ENCODE data around the gene CD8A. TPM values are rescaled to one million over a fixed set of nuclear protein-coding genes. Genes with fewer than 3 reads are reported as not detected.

The CD8A gene
- total RNA-seq, 1 donor from 2014 or later = 0.34 TPM

DNA sequence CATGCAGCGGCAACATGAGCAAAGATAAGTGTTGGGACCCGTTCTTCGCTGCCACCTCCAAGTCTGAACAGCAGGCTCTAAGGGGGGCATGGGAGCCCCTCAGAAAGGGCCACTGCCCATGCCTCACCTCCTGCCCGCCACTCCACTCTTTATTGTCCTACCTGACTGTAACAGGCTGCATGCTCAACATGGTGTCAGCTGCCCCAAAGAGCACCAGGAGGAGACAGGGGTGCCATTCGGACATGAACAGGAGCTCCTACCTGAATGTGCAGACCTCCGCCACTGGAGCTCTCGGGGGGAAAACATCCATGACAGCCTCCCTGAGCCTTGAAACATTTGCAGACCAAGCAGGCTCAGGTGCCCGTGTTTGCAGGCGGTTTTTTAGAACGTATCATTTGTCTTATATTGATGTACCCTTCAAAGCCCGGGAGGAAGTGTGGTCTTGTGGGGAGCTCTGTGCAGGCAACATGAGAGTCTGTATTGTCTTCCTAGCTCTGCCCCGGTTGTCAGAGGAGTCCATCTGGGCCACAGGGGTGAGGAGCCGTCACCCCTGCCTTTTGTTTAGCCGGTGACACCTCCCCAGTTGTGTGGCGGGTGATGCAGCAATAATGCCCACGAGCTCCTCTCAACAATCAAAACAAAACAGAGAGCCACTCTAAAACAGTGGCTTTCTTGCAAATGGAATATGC, 35.1 kb upstream of the CD8A start:
- Mint-ChIP-seq H3K9me3 (peaks cover 11% of the 10 kb centered on the region), H3K27ac (no peak overlapping the region)
- no peak for DNase-seq (ENCODE audit: low spot score)

DNA sequence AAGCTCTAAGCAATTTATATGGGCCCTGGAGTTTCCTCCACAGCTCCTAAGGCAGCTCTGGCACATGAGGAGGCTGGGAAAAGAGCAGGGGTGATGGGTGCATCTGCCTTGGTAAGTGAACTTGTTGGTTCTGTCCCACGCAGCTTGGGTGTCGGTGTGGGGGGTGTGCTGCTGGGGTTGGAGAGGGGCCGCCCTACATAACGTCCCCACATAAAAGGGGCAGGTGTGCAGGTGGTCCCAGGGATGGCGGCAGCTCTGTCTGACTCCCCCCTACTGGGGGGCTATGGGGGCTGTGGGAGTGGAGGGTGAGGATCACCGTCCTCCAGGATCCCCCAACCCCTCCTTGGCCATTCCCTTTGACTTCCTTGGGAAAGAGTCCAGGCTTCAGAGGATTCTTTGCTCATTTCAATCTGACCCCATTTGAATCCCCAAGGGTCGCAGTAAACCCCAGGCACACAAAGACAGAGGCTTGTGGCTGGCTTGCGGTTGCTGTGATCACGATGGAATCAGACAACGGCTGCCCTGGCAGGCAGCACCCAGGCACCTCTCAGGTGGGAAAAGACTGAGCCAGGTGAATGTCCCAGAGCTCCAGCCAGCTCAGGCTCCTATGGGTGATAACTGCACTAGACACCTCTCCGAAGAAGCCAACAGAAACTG, 34.5 kb upstream of the CD8A start:
- no peak for DNase-seq (ENCODE audit: low spot score)
- no peak overlapping the region for H3K27ac ChIP-seq
- H3K4me3 ChIP-seq = no peak overlapping the region
- H4K20me1 ChIP-seq (ENCODE audit: low read depth) = no peaks in the 10 kb centered on the region
- H3F3A ChIP-seq (ENCODE audit: low read depth) = no peaks in the 10 kb centered on the region
- no peaks in the 10 kb centered on the region for H3K79me2 ChIP-seq (ENCODE audit: low read depth)
- H3K9ac ChIP-seq = no peak overlapping the region
- Mint-ChIP-seq H3K27ac (no peak overlapping the region), H3K9me3 (peaks cover 11% of the 10 kb centered on the region), H3K4me3 (no peak overlapping the region), H3K4me1 (peaks cover 5% of the 10 kb centered on the region), H3K27me3 (ENCODE audit: insufficient read depth, low read depth) (peaks cover 2% of the 10 kb centered on the region), H3K36me3 (no peaks in the 10 kb centered on the region)
- H2AFZ ChIP-seq (replicated peaks) = no peak overlapping the region
- no peak overlapping the region for H3K4me2 ChIP-seq
- no peaks in the 10 kb centered on the region for H3K27me3 ChIP-seq
- H3K9me3 ChIP-seq (ENCODE audit: low read depth) = peaks cover 6% of the 10 kb centered on the region
- H3K36me3 ChIP-seq = no peaks in the 10 kb centered on the region
- TF ChIP-seq, protein P1, sequence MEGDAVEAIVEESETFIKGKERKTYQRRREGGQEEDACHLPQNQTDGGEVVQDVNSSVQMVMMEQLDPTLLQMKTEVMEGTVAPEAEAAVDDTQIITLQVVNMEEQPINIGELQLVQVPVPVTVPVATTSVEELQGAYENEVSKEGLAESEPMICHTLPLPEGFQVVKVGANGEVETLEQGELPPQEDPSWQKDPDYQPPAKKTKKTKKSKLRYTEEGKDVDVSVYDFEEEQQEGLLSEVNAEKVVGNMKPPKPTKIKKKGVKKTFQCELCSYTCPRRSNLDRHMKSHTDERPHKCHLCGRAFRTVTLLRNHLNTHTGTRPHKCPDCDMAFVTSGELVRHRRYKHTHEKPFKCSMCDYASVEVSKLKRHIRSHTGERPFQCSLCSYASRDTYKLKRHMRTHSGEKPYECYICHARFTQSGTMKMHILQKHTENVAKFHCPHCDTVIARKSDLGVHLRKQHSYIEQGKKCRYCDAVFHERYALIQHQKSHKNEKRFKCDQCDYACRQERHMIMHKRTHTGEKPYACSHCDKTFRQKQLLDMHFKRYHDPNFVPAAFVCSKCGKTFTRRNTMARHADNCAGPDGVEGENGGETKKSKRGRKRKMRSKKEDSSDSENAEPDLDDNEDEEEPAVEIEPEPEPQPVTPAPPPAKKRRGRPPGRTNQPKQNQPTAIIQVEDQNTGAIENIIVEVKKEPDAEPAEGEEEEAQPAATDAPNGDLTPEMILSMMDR (IDR thresholded peaks at IDR 0.05) = no peak
- no peaks in the 10 kb centered on the region for H3K4me1 ChIP-seq

More for the DNA sequence above, 35.1 kb upstream of the CD8A start:
- H3K27ac ChIP-seq = no peak overlapping the region
- no peak overlapping the region for H3K4me3 Mint-ChIP-seq
- H3K36me3 Mint-ChIP-seq = no peaks in the 10 kb centered on the region
- no peaks in the 10 kb centered on the region for H3K79me2 ChIP-seq (ENCODE audit: low read depth)
- H3K4me3 ChIP-seq = no peak overlapping the region
- peaks cover 2% of the 10 kb centered on the region for H3K27me3 Mint-ChIP-seq (ENCODE audit: insufficient read depth, low read depth)
- H3K9me3 ChIP-seq (ENCODE audit: low read depth) = peaks cover 6% of the 10 kb centered on the region
- H3K4me2 ChIP-seq = no peak overlapping the region
- H3K9ac ChIP-seq = no peak overlapping the region
- no peaks in the 10 kb centered on the region for H3K4me1 ChIP-seq
- no peaks in the 10 kb centered on the region for H3K36me3 ChIP-seq
- no peaks in the 10 kb centered on the region for H3F3A ChIP-seq (ENCODE audit: low read depth)
- H4K20me1 ChIP-seq (ENCODE audit: low read depth) = no peaks in the 10 kb centered on the region
- TF ChIP-seq EZH2phosphoT487 (IDR thresholded peaks at IDR 0.05) = no peak
- TF ChIP-seq, protein P1 (IDR thresholded peaks at IDR 0.05) = no peak
- no peak for TF ChIP-seq EZH2 (IDR thresholded peaks at IDR 0.05)
- no peak overlapping the region for H2AFZ ChIP-seq (replicated peaks)
- H3K27me3 ChIP-seq = no peaks in the 10 kb centered on the region
- H3K4me1 Mint-ChIP-seq = peaks cover 5% of the 10 kb centered on the region

DNA sequence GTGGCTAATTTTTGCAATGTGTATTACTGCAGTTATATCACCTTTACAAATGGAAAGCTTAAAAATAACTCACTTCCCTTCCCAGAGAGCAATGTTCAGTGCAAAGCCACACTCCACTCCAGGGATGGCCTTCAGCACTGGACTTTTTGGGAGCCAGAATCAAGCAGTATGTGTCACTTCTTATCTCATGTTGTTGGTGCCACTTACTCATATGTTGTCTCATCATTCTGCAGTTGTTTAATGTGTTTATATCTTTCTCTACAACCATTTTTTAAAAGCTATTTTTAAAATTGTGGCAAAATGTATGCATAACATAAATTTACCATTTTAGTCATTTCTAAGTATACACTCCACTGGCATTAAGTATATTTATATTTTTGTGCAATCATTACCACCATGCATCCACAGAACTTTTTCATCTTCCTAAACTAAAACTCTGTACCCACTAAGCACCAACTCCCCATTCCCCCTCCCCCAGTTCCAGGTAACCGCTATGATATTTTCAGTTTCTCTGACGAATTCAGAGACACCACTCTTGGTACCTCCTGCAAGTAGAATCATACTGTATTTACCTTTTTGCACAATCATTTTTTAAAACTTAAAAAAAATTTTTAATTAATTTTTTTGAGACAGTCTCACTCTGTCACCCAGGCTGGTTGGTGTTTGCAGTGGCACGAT, 32.1 kb upstream of the CD8A start:
- H2AFZ ChIP-seq (replicated peaks) = no peak overlapping the region
- peaks cover 6% of the 10 kb centered on the region for H3K9me3 ChIP-seq (ENCODE audit: low read depth)
- H3K79me2 ChIP-seq (ENCODE audit: low read depth) = no peaks in the 10 kb centered on the region
- peaks cover 11% of the 10 kb centered on the region for H3K9me3 Mint-ChIP-seq
- H3K4me2 ChIP-seq = no peak overlapping the region
- DNase-seq (ENCODE audit: low spot score) = no peak
- no peak overlapping the region for H3K27ac Mint-ChIP-seq
- H3K4me1 Mint-ChIP-seq = peaks cover 5% of the 10 kb centered on the region
- H3K27me3 Mint-ChIP-seq (ENCODE audit: insufficient read depth, low read depth) = peaks cover 2% of the 10 kb centered on the region
- H3K9ac ChIP-seq = no peak overlapping the region
- H4K20me1 ChIP-seq (ENCODE audit: low read depth) = no peaks in the 10 kb centered on the region
- no peaks in the 10 kb centered on the region for H3K27me3 ChIP-seq
- H3K36me3 ChIP-seq = no peaks in the 10 kb centered on the region
- H3K36me3 Mint-ChIP-seq = no peaks in the 10 kb centered on the region
- no peaks in the 10 kb centered on the region for H3F3A ChIP-seq (ENCODE audit: low read depth)
- no peak overlapping the region for H3K4me3 Mint-ChIP-seq
- no peaks in the 10 kb centered on the region for H3K4me1 ChIP-seq
- H3K4me3 ChIP-seq = no peak overlapping the region
- TF ChIP-seq EZH2phosphoT487 (IDR thresholded peaks at IDR 0.05) = no peak
- TF ChIP-seq, protein P1 (IDR thresholded peaks at IDR 0.05) = no peak
- TF ChIP-seq EZH2 (IDR thresholded peaks at IDR 0.05) = no peak
- no peak overlapping the region for H3K27ac ChIP-seq
